GM19035 (cell line): Measurements from ENCODE around the gene MKRN3.
"Not testable (repeated sequence)": the region's sequence is repeated elsewhere in the genome, so short reads cannot be mapped to it uniquely, and the experiment has no call there.

Experiments
- ATAC-seq: cut with Tn5 transposase; IDR thresholded peaks from one replicate; pipeline ENCODE4 v1.9.1; 2021; ENCODE audit not compliant: unreplicated experiment

The MKRN3 gene

DNA sequence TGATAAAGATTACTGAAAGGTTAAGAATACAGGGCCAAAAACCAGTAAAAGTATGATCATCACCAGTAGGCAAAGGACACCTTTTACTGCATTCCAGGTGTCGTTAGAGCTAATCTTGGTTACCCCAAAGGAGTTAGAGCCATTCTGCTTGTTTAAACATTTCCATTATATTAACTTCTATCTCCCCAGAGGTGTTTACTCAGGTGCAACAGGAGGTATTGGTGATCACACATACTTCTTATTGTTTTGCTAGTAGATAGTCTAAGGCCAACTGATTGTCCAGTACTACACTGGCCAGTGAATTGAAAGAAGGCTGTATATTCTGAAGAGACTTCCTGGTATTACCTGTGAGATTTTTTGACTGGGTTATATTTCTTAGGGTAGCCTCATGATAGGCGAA is 22.8 kb downstream of the MKRN3 start:
- no peak for ATAC-seq

DNA sequence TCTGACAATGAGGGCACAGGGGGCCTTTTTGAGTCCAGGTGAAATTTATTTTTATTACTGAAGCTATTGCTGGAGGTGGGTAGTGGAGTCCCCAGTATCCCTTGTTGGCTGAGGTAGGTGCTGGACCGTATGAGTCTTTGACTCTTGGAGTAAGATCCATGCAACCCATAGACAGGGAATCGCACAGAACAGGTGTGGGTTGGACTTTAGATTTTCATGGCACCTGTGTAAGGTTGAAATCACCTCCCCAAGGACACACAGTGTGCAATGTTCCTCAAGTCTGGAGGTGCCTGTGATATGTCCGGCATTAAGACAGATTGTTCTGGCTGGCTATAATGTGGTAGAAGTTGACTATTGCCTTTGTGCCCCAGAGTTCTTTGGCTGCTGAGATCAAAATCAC is 23.5 kb downstream of the MKRN3 start:
- no peak for ATAC-seq

DNA sequence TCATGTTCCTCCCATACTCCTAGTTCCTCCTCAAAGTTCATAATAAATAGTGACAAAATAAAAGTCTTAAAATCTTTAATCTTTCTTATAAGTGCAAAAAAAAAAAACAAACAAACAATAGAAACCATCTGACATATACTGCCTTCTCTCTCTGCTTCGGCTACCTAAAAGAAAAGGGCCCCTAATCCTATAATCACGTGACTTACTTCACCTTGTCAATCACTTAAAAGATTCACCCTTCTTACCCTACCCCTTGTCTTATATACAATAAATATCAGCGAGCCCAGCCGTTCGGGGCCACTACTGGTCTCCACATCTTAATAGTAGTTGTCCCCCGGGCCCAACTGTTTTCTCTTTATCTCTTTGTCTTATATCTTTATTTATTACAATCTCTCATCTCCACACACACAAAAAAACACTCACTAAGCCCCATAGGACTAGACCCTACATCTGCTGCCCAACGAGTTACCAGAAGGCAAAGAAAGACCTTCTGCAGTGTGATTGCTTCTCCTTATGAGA is 28.8 kb downstream of the MKRN3 start:
- no peak for ATAC-seq

DNA sequence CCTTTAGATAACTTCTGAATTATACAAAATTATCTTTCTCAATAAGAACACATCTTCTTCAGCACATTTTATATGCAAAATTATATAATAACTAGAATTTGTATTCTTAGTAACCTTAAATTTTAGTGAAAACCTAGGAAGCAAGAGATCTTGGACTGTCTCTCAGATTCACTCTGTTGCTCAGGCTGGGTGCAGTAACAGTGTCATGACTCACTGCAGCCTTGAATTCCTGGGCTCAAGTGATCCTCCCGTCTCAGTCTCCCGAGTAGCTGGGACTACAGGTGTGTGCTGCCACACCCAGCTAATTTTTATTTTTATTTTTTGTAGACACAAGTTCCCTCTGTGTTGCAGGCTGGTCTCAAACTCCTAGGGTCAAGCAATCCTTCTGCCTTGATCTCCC is 29.9 kb downstream of the MKRN3 start:
- no peak for ATAC-seq

DNA sequence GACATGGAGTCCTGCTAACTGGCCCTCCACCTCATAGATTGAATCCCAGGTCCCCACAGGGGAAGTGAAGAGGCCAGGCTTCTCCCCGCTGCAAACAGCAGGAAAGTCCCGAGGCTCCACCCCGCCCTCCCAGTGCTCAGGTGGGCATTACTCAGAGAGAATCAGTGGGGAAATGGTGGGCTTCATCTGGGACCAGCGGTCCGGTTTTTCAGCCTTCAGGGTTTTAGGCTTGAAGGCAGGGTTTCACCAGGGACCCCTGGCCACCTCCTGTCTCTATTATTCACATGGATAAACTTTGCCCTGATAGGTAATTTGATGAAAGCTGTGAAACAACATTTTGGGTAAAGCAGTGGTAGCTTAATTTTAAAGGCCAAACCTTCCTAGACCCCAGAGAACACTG is 31.3 kb downstream of the MKRN3 start:
- no peak for ATAC-seq

DNA sequence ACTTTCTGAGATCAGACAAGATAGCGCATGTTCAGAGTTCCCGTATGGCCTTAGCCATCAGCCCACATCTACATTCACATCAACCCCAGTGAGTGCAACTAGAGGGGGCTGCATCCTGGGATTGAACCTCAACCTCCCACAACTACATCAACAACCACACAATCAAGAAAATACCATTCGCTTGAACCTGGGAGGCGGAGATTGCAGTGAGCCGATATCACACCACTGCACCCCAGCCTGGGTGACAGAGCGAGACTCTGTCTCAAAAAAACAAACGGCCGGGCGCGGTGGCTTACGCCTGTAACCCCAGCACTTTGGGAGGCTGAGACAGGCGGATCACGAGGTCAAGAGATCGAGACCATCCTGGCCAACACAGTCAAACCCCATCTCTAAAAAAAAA is 31.8 kb downstream of the MKRN3 start:
- not testable (repeated sequence) for ATAC-seq

DNA sequence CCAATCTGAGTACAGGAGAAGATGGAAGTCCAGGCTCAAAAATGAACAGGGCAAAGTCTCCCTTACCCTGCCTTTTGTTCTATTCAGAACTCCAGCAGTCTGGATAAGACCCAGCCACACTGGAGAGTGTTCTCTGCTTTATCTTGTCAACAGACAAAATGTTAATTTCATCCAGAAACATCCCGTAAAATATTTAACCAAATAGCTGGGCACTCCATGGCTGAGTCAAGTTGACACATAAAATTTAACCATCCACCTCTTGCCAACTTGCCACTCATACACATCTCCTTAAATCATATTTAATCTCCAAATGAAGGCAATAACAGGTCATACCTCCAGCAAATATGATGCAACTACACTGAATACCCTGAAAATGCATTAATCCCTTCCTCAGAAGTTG is 33.6 kb downstream of the MKRN3 start:
- ATAC-seq, result no peak

DNA sequence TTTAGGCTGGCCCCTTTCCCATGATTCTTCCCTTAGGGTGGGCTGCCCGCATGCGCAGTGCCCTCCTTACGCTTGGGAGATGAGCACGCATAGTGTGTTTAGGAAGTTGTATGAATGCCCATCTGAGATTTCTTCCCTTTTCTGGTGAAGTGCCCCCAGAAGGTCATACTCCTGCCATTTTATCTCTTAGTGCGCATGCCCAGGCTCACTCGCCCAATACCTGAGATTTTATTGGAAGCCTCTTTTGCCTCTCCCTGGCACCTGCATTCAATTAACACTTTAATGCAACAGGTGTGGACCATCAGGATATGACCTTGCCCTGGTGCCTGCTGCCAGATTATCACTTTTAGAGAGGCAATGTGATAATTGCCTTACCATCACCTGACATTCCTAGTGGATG is 36.6 kb downstream of the MKRN3 start:
- ATAC-seq, result no peak

DNA sequence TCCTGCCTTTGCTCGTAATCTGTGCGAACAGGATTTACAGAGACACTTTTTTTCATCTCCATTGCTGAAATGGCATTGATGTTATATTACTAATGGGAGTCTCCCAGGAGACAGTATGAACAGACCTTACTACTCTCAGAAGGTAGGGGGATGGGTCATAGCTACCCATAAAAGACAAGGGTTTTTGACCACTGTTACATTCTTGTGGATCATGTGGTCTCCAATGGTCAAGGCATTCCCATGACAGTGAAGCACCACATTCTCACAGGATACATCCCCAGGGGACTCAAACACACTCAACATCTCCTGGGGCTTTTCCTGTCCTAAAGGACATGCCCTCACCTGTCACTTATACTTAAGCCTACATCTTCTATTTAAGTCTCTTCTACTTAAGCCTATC is 40.8 kb downstream of the MKRN3 start:
- ATAC-seq, result no peak

DNA sequence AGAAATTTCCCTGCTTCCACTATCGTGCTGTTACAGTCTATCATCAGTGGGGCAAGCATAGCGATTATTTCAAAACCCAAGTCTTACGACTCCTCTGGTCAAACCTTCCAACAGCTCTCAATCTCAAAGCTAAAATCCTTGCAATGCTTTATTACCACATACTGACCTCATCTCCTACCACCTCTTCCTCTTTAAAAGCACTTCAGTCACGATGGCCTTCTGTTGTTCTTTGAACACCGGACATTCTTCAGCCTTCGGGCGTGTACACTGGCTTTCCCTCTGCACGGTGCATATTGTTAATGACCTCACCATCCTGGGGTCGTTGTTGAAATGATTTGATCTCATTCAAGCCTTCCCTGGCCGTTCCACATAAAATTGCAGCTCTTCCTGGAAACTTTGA is 51.1 kb downstream of the MKRN3 start:
- no peak for ATAC-seq
